ENCODE results near the gene SLC38A11.
A peak's percentile ranks its signal among the peaks of the same experiment; 100 is the strongest.
"Not testable (repeated sequence)": the region's sequence is repeated elsewhere in the genome, so short reads cannot be mapped to it uniquely, and the experiment has no call there.

The SLC38A11 gene

GRCh38 chr2:164954954-164955701 lies at the start of gene SLC38A11:
TSS of gene SLC38A11 (minus strand) at chr2:164955525. CDS start at chr2:164955247, 278 bp downstream.
- no peaks in the 10 kb centered on the region for H3K27me3 ChIP-seq (ENCODE audit: control insufficient read depth, insufficient read depth, low read length)
- no peaks in the 10 kb centered on the region for H3K36me3 ChIP-seq (ENCODE audit: control insufficient read depth, insufficient read depth, low read length)
- peaks cover 2% of the 10 kb centered on the region for H3K4me1 ChIP-seq (ENCODE audit: control insufficient read depth, insufficient read depth, low read length)
- no peak within 1 kb of the TSS for H3K27ac ChIP-seq (ENCODE audit: low read depth, low read length)
- H3K4me3 ChIP-seq (ENCODE audit: low read length) = peak within 1 kb of the TSS; percentile 56
- H3K9ac ChIP-seq (ENCODE audit: low read length) = no peak within 1 kb of the TSS

GRCh38 chr2:165003443-165004130 lies 48.3 kb upstream of the SLC38A11 start:
- Histone ChIP-seq H3K4me1 (ENCODE audit: control insufficient read depth, insufficient read depth, low read length) (peaks cover 2% of the 10 kb centered on the region), H3K27ac (ENCODE audit: low read depth, low read length) (no peak overlapping the region), H3K36me3 (ENCODE audit: control insufficient read depth, insufficient read depth, low read length) (no peaks in the 10 kb centered on the region), H3K4me3 (ENCODE audit: low read length) (no peak overlapping the region), H3K9ac (ENCODE audit: low read length) (no peak overlapping the region), H3K27me3 (ENCODE audit: control insufficient read depth, insufficient read depth, low read length) (no peaks in the 10 kb centered on the region)

- Histone ChIP-seq H3K4me1 (ENCODE audit: control insufficient read depth, insufficient read depth, low read length) (peaks cover 2% of the 10 kb centered on the region), H3K4me3 (ENCODE audit: low read length) (no peak overlapping the region), H3K36me3 (ENCODE audit: control insufficient read depth, insufficient read depth, low read length) (no peaks in the 10 kb centered on the region), H3K27ac (ENCODE audit: low read depth, low read length) (no peak overlapping the region), H3K27me3 (ENCODE audit: control insufficient read depth, insufficient read depth, low read length) (no peaks in the 10 kb centered on the region), H3K9ac (ENCODE audit: low read length) (no peak overlapping the region)
Measured at GRCh38 chr2:165002638-165003037, 47.3 kb upstream of the SLC38A11 start.

GRCh38 chr2:164994664-164995299 lies 39.5 kb upstream of the SLC38A11 start:
- not testable (repeated sequence) for H3K27ac ChIP-seq (ENCODE audit: low read depth, low read length); H3K4me3 ChIP-seq (ENCODE audit: low read length); H3K9ac ChIP-seq (ENCODE audit: low read length); H3K36me3 ChIP-seq (ENCODE audit: control insufficient read depth, insufficient read depth, low read length); H3K27me3 ChIP-seq (ENCODE audit: control insufficient read depth, insufficient read depth, low read length); H3K4me1 ChIP-seq (ENCODE audit: control insufficient read depth, insufficient read depth, low read length)

- H3K36me3 ChIP-seq (ENCODE audit: control insufficient read depth, insufficient read depth, low read length) = no peaks in the 10 kb centered on the region
- peaks cover 4% of the 10 kb centered on the region for H3K4me1 ChIP-seq (ENCODE audit: control insufficient read depth, insufficient read depth, low read length)
- H3K27me3 ChIP-seq (ENCODE audit: control insufficient read depth, insufficient read depth, low read length) = no peaks in the 10 kb centered on the region
- H3K9ac ChIP-seq (ENCODE audit: low read length) = no peak overlapping the region
- no peak overlapping the region for H3K4me3 ChIP-seq (ENCODE audit: low read length)
- no peak overlapping the region for H3K27ac ChIP-seq (ENCODE audit: low read depth, low read length)
Measured at GRCh38 chr2:164993287-164994016, 38.1 kb upstream of the SLC38A11 start.

- H3K4me3 ChIP-seq (ENCODE audit: low read length) = no peak overlapping the region
- H3K27ac ChIP-seq (ENCODE audit: low read depth, low read length) = no peak overlapping the region
Measured at GRCh38 chr2:164992818-164993217, 37.5 kb upstream of the SLC38A11 start.

GRCh38 chr2:164992093-164992454 lies 36.7 kb upstream of the SLC38A11 start:
- not testable (repeated sequence) for H3K4me3 ChIP-seq (ENCODE audit: low read length); H3K4me1 ChIP-seq (ENCODE audit: control insufficient read depth, insufficient read depth, low read length); H3K27me3 ChIP-seq (ENCODE audit: control insufficient read depth, insufficient read depth, low read length); H3K9ac ChIP-seq (ENCODE audit: low read length); H3K36me3 ChIP-seq (ENCODE audit: control insufficient read depth, insufficient read depth, low read length)
- peak overlapping the region; percentile 66 for H3K27ac ChIP-seq (ENCODE audit: low read depth, low read length)

More at GRCh38 chr2:164992818-164993217, 37.5 kb upstream of the SLC38A11 start:
- peaks cover 4% of the 10 kb centered on the region for H3K4me1 ChIP-seq (ENCODE audit: control insufficient read depth, insufficient read depth, low read length)
- no peaks in the 10 kb centered on the region for H3K36me3 ChIP-seq (ENCODE audit: control insufficient read depth, insufficient read depth, low read length)
- no peaks in the 10 kb centered on the region for H3K27me3 ChIP-seq (ENCODE audit: control insufficient read depth, insufficient read depth, low read length)
- H3K9ac ChIP-seq (ENCODE audit: low read length) = no peak overlapping the region

GRCh38 chr2:164991361-164992092 lies 36.2 kb upstream of the SLC38A11 start:
- H3K4me1 ChIP-seq (ENCODE audit: control insufficient read depth, insufficient read depth, low read length); H3K27me3 ChIP-seq (ENCODE audit: control insufficient read depth, insufficient read depth, low read length); H3K36me3 ChIP-seq (ENCODE audit: control insufficient read depth, insufficient read depth, low read length); H3K9ac ChIP-seq (ENCODE audit: low read length); H3K4me3 ChIP-seq (ENCODE audit: low read length): not testable (repeated sequence)
- peak overlapping the region; percentile 66 for H3K27ac ChIP-seq (ENCODE audit: low read depth, low read length)

GRCh38 chr2:164990953-164991352 lies 35.6 kb upstream of the SLC38A11 start:
- not testable (repeated sequence) for H3K27me3 ChIP-seq (ENCODE audit: control insufficient read depth, insufficient read depth, low read length); H3K4me1 ChIP-seq (ENCODE audit: control insufficient read depth, insufficient read depth, low read length); H3K9ac ChIP-seq (ENCODE audit: low read length); H3K4me3 ChIP-seq (ENCODE audit: low read length); H3K36me3 ChIP-seq (ENCODE audit: control insufficient read depth, insufficient read depth, low read length)
- H3K27ac ChIP-seq (ENCODE audit: low read depth, low read length) = peak overlapping the region; percentile 66

- H3K9ac ChIP-seq (ENCODE audit: low read length); H3K27ac ChIP-seq (ENCODE audit: low read depth, low read length); H3K4me3 ChIP-seq (ENCODE audit: low read length); H3K36me3 ChIP-seq (ENCODE audit: control insufficient read depth, insufficient read depth, low read length); H3K27me3 ChIP-seq (ENCODE audit: control insufficient read depth, insufficient read depth, low read length); H3K4me1 ChIP-seq (ENCODE audit: control insufficient read depth, insufficient read depth, low read length): not testable (repeated sequence)
Measured at GRCh38 chr2:164988805-164989204, 33.5 kb upstream of the SLC38A11 start.

- H3K4me3 ChIP-seq (ENCODE audit: low read length); H3K36me3 ChIP-seq (ENCODE audit: control insufficient read depth, insufficient read depth, low read length); H3K27me3 ChIP-seq (ENCODE audit: control insufficient read depth, insufficient read depth, low read length): not testable (repeated sequence)
Measured at GRCh38 chr2:164986027-164986426, 30.7 kb upstream of the SLC38A11 start.

GRCh38 chr2:164984428-164984827 lies 29.1 kb upstream of the SLC38A11 start:
- no peak overlapping the region for H3K9ac ChIP-seq (ENCODE audit: low read length)
- no peaks in the 10 kb centered on the region for H3K27me3 ChIP-seq (ENCODE audit: control insufficient read depth, insufficient read depth, low read length)
- no peaks in the 10 kb centered on the region for H3K4me1 ChIP-seq (ENCODE audit: control insufficient read depth, insufficient read depth, low read length)
- H3K27ac ChIP-seq (ENCODE audit: low read depth, low read length) = no peak overlapping the region
- H3K4me3 ChIP-seq (ENCODE audit: low read length) = no peak overlapping the region
- no peaks in the 10 kb centered on the region for H3K36me3 ChIP-seq (ENCODE audit: control insufficient read depth, insufficient read depth, low read length)

More at GRCh38 chr2:164986027-164986426, 30.7 kb upstream of the SLC38A11 start:
- H3K27ac ChIP-seq (ENCODE audit: low read depth, low read length); H3K9ac ChIP-seq (ENCODE audit: low read length); H3K4me1 ChIP-seq (ENCODE audit: control insufficient read depth, insufficient read depth, low read length): not testable (repeated sequence)
